ENCODE data around the gene NOVA1.

DNA sequence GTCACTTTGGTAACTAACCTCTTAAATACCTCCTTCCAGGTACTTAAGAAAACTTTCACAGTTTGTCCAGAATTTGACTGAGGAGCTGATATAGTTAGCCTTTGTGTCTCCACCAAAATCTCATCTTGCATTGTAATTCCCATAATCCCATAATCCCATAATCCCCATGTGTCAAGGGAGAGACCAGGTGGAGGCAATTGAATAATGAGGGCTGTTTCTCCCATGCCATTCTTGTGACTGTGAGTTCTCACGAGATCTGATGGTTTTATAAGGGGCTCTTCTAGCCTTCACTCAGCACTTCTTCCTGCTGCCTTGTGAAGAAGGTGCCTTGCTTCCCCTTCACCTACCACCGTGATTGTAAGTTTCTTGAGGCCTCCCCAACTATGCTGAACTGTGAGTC, 7.8 kb upstream of the NOVA1 start:
- TF ChIP-seq, protein P1, sequence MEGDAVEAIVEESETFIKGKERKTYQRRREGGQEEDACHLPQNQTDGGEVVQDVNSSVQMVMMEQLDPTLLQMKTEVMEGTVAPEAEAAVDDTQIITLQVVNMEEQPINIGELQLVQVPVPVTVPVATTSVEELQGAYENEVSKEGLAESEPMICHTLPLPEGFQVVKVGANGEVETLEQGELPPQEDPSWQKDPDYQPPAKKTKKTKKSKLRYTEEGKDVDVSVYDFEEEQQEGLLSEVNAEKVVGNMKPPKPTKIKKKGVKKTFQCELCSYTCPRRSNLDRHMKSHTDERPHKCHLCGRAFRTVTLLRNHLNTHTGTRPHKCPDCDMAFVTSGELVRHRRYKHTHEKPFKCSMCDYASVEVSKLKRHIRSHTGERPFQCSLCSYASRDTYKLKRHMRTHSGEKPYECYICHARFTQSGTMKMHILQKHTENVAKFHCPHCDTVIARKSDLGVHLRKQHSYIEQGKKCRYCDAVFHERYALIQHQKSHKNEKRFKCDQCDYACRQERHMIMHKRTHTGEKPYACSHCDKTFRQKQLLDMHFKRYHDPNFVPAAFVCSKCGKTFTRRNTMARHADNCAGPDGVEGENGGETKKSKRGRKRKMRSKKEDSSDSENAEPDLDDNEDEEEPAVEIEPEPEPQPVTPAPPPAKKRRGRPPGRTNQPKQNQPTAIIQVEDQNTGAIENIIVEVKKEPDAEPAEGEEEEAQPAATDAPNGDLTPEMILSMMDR (IDR thresholded peaks at IDR 0.05; ENCODE audit: poor library complexity, severe bottlenecking), result no peak
- TF ChIP-seq POLR2AphosphoS5 (IDR thresholded peaks at IDR 0.05) (no peak), EZH2 (IDR thresholded peaks at IDR 0.05; ENCODE audit: borderline replicate concordance, insufficient read depth, low read length, poor library complexity, severe bottlenecking) (no peak), TAF1 (IDR thresholded peaks at IDR 0.05; ENCODE audit: low read depth) (no peak), RAD21 (conservative IDR thresholded peaks at IDR 0.05) (no peak), SMC3 (conservative IDR thresholded peaks at IDR 0.05; ENCODE audit: poor library complexity) (no peak), EP300 (conservative IDR thresholded peaks at IDR 0.05; ENCODE audit: poor library complexity, severe bottlenecking) (no peak)

Measured in neural cell (in vitro differentiated cells).